Glutamatergic neuron (in vitro differentiated cells): Measurements from ENCODE around the gene VWA7. TPM values are rescaled to one million over a fixed set of nuclear protein-coding genes. Genes with fewer than 3 reads are reported as not detected.
A peak's percentile ranks its signal among the peaks of the same experiment; 100 is the strongest.
"Not testable (repeated sequence)": the region's sequence is repeated elsewhere in the genome, so short reads cannot be mapped to it uniquely, and the experiment has no call there.

Experiments
- DNase-seq: peaks from one replicate; pipeline ENCODE4 v3.0.0; 2022
- H3K27ac Mint-ChIP-seq: one replicate; pipeline ENCODE4 v1.8.0; 2020; ENCODE audit warnings: mild to moderate bottlenecking, mixed read lengths, inconsistent platforms; ENCODE audit not compliant: unreplicated experiment
- H3K27me3 Mint-ChIP-seq: one replicate; pipeline ENCODE4 v1.8.0; 2020; ENCODE audit warnings: mild to moderate bottlenecking, moderate library complexity, mixed read lengths, inconsistent platforms; ENCODE audit not compliant: unreplicated experiment
- H3K36me3 Mint-ChIP-seq: one replicate; pipeline ENCODE4 v1.8.0; 2020; ENCODE audit warnings: mild to moderate bottlenecking, mixed read lengths, inconsistent platforms; ENCODE audit not compliant: unreplicated experiment
- H3K4me1 Mint-ChIP-seq: one replicate; pipeline ENCODE4 v1.8.0; 2020; ENCODE audit warnings: mild to moderate bottlenecking, low read depth, mixed read lengths, inconsistent platforms; ENCODE audit not compliant: unreplicated experiment
- H3K4me3 Mint-ChIP-seq: one replicate; pipeline ENCODE4 v1.8.0; 2020; ENCODE audit warnings: mild to moderate bottlenecking, mixed read lengths, inconsistent platforms; ENCODE audit not compliant: unreplicated experiment
- H3K9me3 Mint-ChIP-seq: one replicate; pipeline ENCODE4 v1.8.0; 2020; ENCODE audit warnings: mild to moderate bottlenecking, moderate library complexity, mixed read lengths, inconsistent platforms; ENCODE audit not compliant: unreplicated experiment
- CTCF ChIP-seq: fragments of 200-600 bp; sonication (generic); IDR thresholded peaks from one replicate; pipeline ENCODE4 v1.5.0; 2021; ENCODE audit not compliant: partially characterized antibody, unreplicated experiment
- total RNA-seq: library from RNA; stranded (reverse); fragmentation: NEBNext Ultra II Directional; extraction: Animal tissue kit (Norgen Biotek cat#: 25700); gene quantifications from one replicate; pipeline ENCODE4 v1.2.1, GENCODE V29; 2021; ENCODE audit not compliant: unreplicated experiment

Gene VWA7
- total RNA-seq, 1 donor from 2014 or later, result 3.2 TPM

GRCh38 chr6:31795616-31796298, 18.6 kb upstream of the VWA7 start, which contains the start of gene VARS1:
Gene VARS1 (minus strand): TSS chr6:31795752. CDS start chr6:31795217, 535 bp downstream.
- peak within 1 kb of the TSS; percentile 100 for H3K27ac Mint-ChIP-seq
- peaks cover under 1% of the 10 kb centered on the region for H3K36me3 Mint-ChIP-seq
- peaks cover 18% of the 10 kb centered on the region for H3K4me1 Mint-ChIP-seq
- peaks cover 15% of the 10 kb centered on the region for H3K9me3 Mint-ChIP-seq
- DNase-seq, result peak; percentile 91
- peak; percentile 78 for TF ChIP-seq CTCF
- peaks cover 9% of the 10 kb centered on the region for H3K27me3 Mint-ChIP-seq
- peak within 1 kb of the TSS; percentile 94 for H3K4me3 Mint-ChIP-seq

DNA sequence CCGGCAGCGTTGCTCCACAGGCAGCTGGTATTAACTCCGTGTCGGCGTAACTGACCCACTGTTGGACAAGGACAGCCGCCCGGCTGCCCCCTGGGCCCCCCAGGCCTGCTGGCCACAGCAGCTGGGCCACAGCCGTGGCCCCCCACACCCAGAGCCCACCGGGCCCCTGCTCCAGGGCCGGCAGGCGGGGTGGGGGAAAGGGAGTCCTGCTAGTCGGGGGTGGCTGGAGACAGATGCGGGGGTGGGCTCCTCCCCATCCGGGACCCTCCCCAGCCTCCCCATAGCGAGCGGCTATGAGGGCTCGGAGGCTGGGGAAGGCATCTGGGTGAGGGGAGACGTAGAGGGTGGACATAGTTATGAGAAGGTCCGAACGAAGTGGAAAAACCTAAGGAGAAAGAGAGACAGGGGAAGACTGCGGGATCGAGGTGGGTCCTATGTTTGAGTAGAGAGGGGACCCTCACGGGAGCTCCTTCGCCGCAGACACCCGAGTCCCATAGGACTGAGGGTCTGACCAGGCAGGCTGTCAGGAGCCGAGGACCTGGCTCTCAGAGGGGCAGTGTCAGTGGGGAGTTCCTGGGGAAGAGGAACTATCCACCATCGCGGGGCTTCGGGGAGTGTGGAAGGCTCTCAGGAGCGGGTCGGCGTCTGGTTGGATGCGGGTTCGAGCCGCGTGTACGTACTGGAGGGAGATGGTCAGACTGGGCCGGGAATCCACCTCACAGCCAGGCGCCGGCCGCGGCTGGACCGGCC, 17.9 kb upstream of the VWA7 start:
- H3K27me3 Mint-ChIP-seq, result peaks cover 9% of the 10 kb centered on the region
- peaks cover 18% of the 10 kb centered on the region for H3K9me3 Mint-ChIP-seq
- peaks cover 18% of the 10 kb centered on the region for H3K4me1 Mint-ChIP-seq
- peaks cover 4% of the 10 kb centered on the region for H3K36me3 Mint-ChIP-seq
- peak overlapping the region; percentile 94 for H3K4me3 Mint-ChIP-seq
- TF ChIP-seq CTCF, result no peak
- peak overlapping the region; percentile 100 for H3K27ac Mint-ChIP-seq
- peak; percentile 49 for DNase-seq

DNA sequence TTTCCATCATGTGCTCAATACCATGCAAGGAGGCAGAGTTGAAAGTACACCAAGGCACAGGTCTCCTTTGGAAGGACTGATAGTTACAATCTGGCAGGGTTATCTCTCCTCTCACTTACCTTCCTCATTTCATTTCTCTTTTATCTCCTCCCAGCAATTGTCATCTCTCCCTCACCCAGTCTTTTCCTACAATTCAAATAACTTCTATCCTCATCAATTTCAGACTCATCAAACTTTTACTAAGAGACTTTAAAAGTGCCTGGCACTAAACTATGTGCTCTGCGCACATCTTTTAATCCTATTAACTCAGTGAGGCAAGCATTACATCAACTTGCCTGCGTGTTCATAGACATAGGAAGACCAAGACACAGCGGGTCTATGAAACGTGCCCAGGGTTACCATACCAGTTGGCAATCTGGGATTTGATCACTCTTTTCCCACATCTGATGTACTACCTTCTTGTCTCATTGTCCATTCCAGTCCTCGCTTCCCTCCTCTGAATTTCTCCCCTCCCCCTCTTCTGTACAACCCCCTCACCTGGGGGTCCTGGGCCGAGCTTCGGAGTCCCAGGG, 17.3 kb upstream of the VWA7 start:
- Mint-ChIP-seq H3K36me3 (peaks cover 4% of the 10 kb centered on the region), H3K27ac (peak overlapping the region; percentile 100), H3K9me3 (peaks cover 18% of the 10 kb centered on the region), H3K27me3 (peaks cover 9% of the 10 kb centered on the region), H3K4me3 (peak overlapping the region; percentile 94), H3K4me1 (peaks cover 18% of the 10 kb centered on the region)
- DNase-seq, result no peak
- no peak for TF ChIP-seq CTCF

DNA sequence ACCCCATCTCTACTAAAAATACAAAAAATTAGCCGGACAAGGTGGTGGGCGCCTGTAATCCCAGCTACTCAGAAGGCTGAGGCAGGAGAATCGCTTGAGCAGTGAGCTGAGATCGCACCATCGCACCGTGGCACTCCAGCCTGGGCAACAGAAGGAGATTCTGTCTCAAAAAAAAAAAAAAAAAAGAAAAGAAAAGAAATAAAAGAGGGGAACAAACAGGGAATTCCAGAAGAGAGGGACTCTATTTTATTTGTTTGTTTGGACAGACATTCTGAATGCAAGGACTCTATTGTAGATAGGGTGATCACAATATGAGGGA, 16.8 kb upstream of the VWA7 start:
- not testable (repeated sequence) for H3K36me3 Mint-ChIP-seq, H3K27me3 Mint-ChIP-seq, DNase-seq
- H3K4me3 Mint-ChIP-seq, result peak overlapping the region; percentile 94
- peaks cover 18% of the 10 kb centered on the region for H3K4me1 Mint-ChIP-seq
- peak overlapping the region; percentile 100 for H3K27ac Mint-ChIP-seq
- H3K9me3 Mint-ChIP-seq, result peaks cover 20% of the 10 kb centered on the region

- Mint-ChIP-seq H3K27me3 (peaks cover 9% of the 10 kb centered on the region), H3K9me3 (peaks cover 20% of the 10 kb centered on the region), H3K27ac (no peak overlapping the region), H3K4me3 (peak overlapping the region; percentile 52), H3K36me3 (peaks cover 4% of the 10 kb centered on the region), H3K4me1 (peaks cover 18% of the 10 kb centered on the region)
- DNase-seq, result no peak
- no peak for TF ChIP-seq CTCF
These were observed 15.6 kb upstream of the VWA7 start for GRCh38 chr6:31792761-31793171.
